ENCODE results near the gene SETD7.

The SETD7 gene

GRCh38 chr4:139557556-139558110 lies 1.6 kb upstream of the SETD7 start:
- DNase-seq = no peak
- Histone ChIP-seq H3K4me3 (peak overlapping the region; percentile 78 to 98), H3K27me3 (no peaks in the 10 kb centered on the region), H3K27ac (peak overlapping the region; percentile 96 to 100), H3K9me3 (no peaks in the 10 kb centered on the region), H3K36me3 (no peaks in the 10 kb centered on the region), H3K4me1 (peaks cover 0 to 33% (median 16%) of the 10 kb centered on the region in 4 donors)
- no peak for TF ChIP-seq CTCF (IDR thresholded peaks at IDR 0.05)
- intact Hi-C loops (cut with DNase I; ENCODE audit: low total_unique reads) = loop anchor here (5.0 to 10.0 kb wide), 3 partner anchors 63 to 263 kb away; partner anchors contain the start of gene RAB33B

DNA sequence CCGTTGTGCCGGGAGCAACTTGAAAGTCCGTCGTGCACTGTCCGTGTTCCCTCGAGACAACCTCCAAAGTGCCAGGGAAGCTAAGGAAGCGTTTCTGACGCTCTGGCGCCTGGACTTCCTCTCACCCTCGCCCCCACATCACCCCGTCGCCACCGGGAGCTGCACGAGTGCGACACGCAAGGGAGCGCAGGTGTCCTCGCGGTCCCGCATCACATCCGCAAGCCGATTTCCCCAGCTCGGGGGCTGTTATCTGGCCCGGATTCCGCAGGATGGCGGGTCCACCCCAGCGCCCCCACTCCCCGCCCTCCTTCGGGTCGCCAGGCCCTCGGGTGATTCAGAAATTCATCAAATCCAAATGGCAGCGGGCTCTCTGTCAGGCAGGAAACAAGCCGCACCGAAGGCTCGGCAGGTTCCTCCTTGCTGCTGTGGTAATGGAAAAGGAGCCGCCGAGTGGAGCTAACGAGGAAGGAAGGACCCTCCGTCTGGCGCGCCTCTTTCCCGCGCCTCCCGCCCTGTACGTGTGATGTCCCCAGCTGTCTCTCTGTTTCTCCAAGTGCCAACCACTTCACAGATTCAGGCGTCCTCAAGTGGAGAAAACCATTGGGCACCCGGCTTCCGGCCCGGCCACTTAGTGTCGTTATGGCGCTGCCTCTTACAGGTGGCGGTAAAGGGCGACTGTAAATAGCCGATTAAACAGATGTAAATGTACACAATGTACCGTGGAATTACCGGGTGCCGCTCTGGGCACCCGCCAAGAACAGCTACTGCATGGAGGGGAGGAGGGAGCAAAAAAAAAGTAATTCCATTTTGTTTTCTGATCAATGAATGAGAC lies 921 bp upstream of the SETD7 start:
- Histone ChIP-seq H3K27ac (peak overlapping the region; percentile 96 to 100), H3K27me3 (no peaks in the 10 kb centered on the region), H3K4me3 (peak overlapping the region; percentile 78 to 98), H3K36me3 (no peaks in the 10 kb centered on the region), H3K4me1 (peaks cover 0 to 40% (median 22%) of the 10 kb centered on the region in 4 donors), H3K9me3 (no peaks in the 10 kb centered on the region)
- peak; percentile 57 to 78 for DNase-seq
- intact Hi-C loops (cut with DNase I; ENCODE audit: low total_unique reads) = loop anchor here (5.0 to 10.0 kb wide), 3 partner anchors 62 to 262 kb away; partner anchors contain the start of gene RAB33B
- TF ChIP-seq CTCF (IDR thresholded peaks at IDR 0.05) = no peak

GRCh38 chr4:139555705-139556070 lies 331 bp downstream of the SETD7 start:
- H3K9me3 ChIP-seq = no peaks in the 10 kb centered on the region
- H3K4me1 ChIP-seq = peaks cover 0 to 53% (median 30%) of the 10 kb centered on the region in 4 donors
- DNase-seq = peak; percentile 44 to 81
- intact Hi-C loops (cut with DNase I; ENCODE audit: low total_unique reads) = loop anchor here (5.0 to 10.0 kb wide), 3 partner anchors 61 to 261 kb away; partner anchors contain the start of gene RAB33B
- no peaks in the 10 kb centered on the region for H3K27me3 ChIP-seq
- H3K4me3 ChIP-seq = peak overlapping the region; percentile 78 to 98
- H3K36me3 ChIP-seq = no peaks in the 10 kb centered on the region
- no peak for TF ChIP-seq CTCF (IDR thresholded peaks at IDR 0.05)
- H3K27ac ChIP-seq = peak overlapping the region; percentile 96 to 100

GRCh38 chr4:139554893-139555704 lies 920 bp downstream of the SETD7 start:
- Histone ChIP-seq H3K4me3 (peak overlapping the region; percentile 78 to 98), H3K4me1 (peaks cover 0 to 59% (median 34%) of the 10 kb centered on the region in 4 donors), H3K36me3 (no peaks in the 10 kb centered on the region), H3K27ac (peak overlapping the region; percentile 96 to 100), H3K9me3 (no peaks in the 10 kb centered on the region), H3K27me3 (no peaks in the 10 kb centered on the region)
- TF ChIP-seq CTCF (IDR thresholded peaks at IDR 0.05) = peak in 1 of 2 experiments; percentile 5
- DNase-seq = peak; percentile 93 to 96
- intact Hi-C loops (cut with DNase I; ENCODE audit: low total_unique reads) = loop anchor here (5.0 to 10.0 kb wide), 3 partner anchors 60 to 260 kb away; partner anchors contain the start of gene RAB33B

- intact Hi-C loops (cut with DNase I; ENCODE audit: low total_unique reads) = loop anchor here (10.0 kb wide), 2 partner anchors 60 to 260 kb away; no protein-coding TSS in a partner anchor
- H3K36me3 ChIP-seq = no peaks in the 10 kb centered on the region
- peaks cover 0 to 61% (median 38%) of the 10 kb centered on the region in 4 donors for H3K4me1 ChIP-seq
- H3K27me3 ChIP-seq = no peaks in the 10 kb centered on the region
- peak overlapping the region; percentile 96 to 100 for H3K27ac ChIP-seq
- H3K9me3 ChIP-seq = no peaks in the 10 kb centered on the region
- no peak for DNase-seq
- no peak for TF ChIP-seq CTCF (IDR thresholded peaks at IDR 0.05)
- peak overlapping the region; percentile 78 to 98 for H3K4me3 ChIP-seq
Observed at GRCh38 chr4:139554642-139554892, 1.5 kb downstream of the SETD7 start.
